ENCODE data around the gene AKAP13.

The AKAP13 gene

DNA sequence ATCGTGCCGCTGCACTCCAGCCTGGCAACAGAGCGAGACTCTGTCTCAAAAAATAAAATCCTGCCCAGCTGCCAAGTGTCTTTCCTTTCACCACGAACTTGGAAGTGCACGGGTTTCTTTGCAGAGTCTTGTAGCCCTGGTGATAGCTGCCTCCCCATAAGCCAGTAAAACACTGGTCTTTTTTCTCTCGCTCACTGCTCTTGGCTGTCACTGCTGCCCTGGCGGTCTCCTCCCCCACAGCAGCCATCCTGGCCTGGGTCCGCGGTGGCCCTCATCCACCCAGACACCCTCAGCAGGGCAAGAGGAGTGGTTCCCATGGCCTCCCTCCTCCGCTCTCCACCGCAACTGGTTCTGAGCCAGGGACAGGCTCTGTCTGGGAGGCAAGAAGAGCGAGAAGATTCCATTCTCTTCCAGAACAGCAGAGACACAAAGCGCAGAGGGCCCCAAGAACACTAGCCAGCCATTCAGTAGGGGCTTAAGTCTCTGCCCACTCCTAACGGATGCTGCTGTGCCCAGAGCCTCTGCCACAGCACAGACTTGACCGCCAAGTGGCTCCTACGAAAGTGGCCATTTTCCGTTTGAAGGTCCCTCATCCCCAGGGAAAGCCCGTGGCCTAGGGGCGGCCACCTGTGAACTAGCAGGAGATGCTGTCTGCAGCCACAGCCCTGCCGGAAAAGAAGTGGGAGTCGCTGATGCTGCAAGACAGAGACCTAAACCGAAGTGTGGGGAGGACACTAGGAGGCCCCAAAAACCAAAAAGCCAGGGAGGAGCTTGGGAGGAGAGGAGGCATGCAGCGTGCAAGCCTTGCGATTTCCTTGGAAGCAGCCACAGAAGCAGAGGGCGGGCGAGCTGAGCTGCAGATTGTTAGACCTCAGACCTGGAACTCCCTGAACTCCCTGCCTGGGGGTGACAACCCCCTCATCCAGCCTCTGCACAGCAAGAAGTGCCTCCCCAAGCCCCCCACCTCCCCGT, 370.2 kb downstream of the AKAP13 start:
- TF ChIP-seq TCF12 (IDR thresholded peaks at IDR 0.05; ENCODE audit: low read depth) = no peak

DNA sequence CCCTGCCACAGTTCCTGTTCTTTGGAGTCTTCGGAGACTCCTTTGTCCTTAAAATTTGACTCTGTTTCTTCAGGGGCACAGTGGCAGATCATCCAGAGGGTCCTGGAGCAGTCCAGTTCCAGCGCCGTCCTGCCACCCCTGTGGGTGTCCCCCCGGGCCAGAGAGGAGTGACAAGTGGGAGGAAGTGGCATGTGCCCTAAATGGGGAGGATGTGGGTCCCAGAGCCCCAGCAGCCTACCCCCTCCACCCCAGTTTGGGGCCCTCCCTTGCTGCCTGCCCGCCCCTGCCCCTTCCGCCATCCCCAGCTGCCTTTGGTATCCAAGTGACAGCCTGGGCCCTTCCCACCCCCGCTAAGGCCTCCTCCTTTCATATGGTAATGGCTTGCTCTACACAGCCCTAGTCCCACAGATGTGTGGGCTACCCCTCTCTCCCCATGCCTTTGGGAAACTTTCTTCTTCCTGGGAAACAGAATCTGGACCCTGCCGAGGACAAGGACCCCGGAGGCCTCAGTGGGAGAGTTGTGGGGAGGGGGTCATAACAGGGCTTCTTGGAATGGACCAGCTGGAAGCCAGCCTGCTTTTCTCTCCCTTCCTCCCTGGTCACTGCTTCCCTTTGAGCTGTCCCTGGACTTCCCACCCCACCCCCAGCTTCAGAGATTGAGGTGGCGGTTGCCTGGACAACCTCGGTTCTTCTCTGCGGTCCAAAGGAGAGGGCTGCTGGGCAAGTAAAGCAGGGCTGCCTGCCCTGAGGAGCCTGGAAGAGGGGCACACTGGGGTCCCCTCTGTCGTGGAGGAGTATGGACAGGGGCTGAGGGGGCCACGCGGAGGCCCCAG, 371.1 kb downstream of the AKAP13 start:
- TF ChIP-seq, protein P1, sequence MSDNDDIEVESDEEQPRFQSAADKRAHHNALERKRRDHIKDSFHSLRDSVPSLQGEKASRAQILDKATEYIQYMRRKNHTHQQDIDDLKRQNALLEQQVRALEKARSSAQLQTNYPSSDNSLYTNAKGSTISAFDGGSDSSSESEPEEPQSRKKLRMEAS (IDR thresholded peaks at IDR 0.05) = no peak
- no peak for TF ChIP-seq EGR1 (IDR thresholded peaks at IDR 0.05)
- TF ChIP-seq FOXM1 (IDR thresholded peaks at IDR 0.05; ENCODE audit: borderline replicate concordance, low read depth) = no peak
- TF ChIP-seq ZBTB7A (IDR thresholded peaks at IDR 0.05; ENCODE audit: low read depth) = no peak

- no peak for TF ChIP-seq EGR1 (IDR thresholded peaks at IDR 0.05)
- no peak for TF ChIP-seq TEAD4 (IDR thresholded peaks at IDR 0.05)
Observed at GRCh38 chr15:85752124-85752475, 371.7 kb downstream of the AKAP13 start.

- TF ChIP-seq CREB1 (IDR thresholded peaks at IDR 0.05; ENCODE audit: low read depth) (no peak), RAD21 (IDR thresholded peaks at IDR 0.05; ENCODE audit: low read depth) (no peak), TCF12 (IDR thresholded peaks at IDR 0.05; ENCODE audit: low read depth) (0 out of 2 replicates have a peak, but pooled peaks have one; percentile 27), EP300 (IDR thresholded peaks at IDR 0.05; ENCODE audit: borderline replicate concordance) (no peak), NFIC (IDR thresholded peaks at IDR 0.05) (peak; percentile 81), FOXM1 (IDR thresholded peaks at IDR 0.05; ENCODE audit: borderline replicate concordance, low read depth) (no peak), TEAD4 (IDR thresholded peaks at IDR 0.05) (peak; percentile 92)
- TF ChIP-seq, protein P1 (IDR thresholded peaks at IDR 0.05) = 0 out of 2 replicates have a peak, but pooled peaks have one; percentile 17
- TF ChIP-seq, protein P2, sequence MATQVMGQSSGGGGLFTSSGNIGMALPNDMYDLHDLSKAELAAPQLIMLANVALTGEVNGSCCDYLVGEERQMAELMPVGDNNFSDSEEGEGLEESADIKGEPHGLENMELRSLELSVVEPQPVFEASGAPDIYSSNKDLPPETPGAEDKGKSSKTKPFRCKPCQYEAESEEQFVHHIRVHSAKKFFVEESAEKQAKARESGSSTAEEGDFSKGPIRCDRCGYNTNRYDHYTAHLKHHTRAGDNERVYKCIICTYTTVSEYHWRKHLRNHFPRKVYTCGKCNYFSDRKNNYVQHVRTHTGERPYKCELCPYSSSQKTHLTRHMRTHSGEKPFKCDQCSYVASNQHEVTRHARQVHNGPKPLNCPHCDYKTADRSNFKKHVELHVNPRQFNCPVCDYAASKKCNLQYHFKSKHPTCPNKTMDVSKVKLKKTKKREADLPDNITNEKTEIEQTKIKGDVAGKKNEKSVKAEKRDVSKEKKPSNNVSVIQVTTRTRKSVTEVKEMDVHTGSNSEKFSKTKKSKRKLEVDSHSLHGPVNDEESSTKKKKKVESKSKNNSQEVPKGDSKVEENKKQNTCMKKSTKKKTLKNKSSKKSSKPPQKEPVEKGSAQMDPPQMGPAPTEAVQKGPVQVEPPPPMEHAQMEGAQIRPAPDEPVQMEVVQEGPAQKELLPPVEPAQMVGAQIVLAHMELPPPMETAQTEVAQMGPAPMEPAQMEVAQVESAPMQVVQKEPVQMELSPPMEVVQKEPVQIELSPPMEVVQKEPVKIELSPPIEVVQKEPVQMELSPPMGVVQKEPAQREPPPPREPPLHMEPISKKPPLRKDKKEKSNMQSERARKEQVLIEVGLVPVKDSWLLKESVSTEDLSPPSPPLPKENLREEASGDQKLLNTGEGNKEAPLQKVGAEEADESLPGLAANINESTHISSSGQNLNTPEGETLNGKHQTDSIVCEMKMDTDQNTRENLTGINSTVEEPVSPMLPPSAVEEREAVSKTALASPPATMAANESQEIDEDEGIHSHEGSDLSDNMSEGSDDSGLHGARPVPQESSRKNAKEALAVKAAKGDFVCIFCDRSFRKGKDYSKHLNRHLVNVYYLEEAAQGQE (IDR thresholded peaks at IDR 0.05; ENCODE audit: low read depth) = no peak
Observed at GRCh38 chr15:85752491-85752961, 372.1 kb downstream of the AKAP13 start.

DNA sequence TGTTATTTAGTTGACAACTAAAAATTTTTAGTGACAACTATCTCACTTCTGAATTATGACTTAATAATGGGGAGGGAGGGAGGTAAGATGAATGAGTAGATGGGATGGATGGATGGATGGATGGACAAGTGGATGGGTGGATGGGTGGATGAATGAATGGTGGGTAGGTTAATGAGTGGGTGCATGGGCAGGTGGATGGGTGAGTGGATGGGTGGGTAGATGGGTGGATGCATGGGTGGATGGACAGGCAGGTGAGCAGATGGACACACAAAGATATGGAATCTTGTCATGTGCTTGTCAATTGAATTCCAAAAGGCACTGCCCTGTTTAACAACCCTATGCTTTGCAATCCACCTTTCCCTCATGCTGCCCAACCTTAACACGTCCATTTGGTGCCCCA, 372.9 kb downstream of the AKAP13 start:
- no peak for TF ChIP-seq YY1 (IDR thresholded peaks at IDR 0.05; ENCODE audit: low read depth)
- TF ChIP-seq TAF1 (IDR thresholded peaks at IDR 0.05; ENCODE audit: low read depth) = no peak
- TF ChIP-seq, protein P2 (IDR thresholded peaks at IDR 0.05; ENCODE audit: low read depth) = no peak
- TF ChIP-seq CREB1 (IDR thresholded peaks at IDR 0.05; ENCODE audit: low read depth) = no peak
- TF ChIP-seq EGR1 (IDR thresholded peaks at IDR 0.05) = no peak
- no peak for TF ChIP-seq RAD21 (IDR thresholded peaks at IDR 0.05; ENCODE audit: low read depth)
- TF ChIP-seq, protein P1 (IDR thresholded peaks at IDR 0.05) = no peak
- no peak for TF ChIP-seq TCF12 (IDR thresholded peaks at IDR 0.05; ENCODE audit: low read depth)
- TF ChIP-seq FOXM1 (IDR thresholded peaks at IDR 0.05; ENCODE audit: borderline replicate concordance, low read depth) = no peak
- TF ChIP-seq, protein P3, sequence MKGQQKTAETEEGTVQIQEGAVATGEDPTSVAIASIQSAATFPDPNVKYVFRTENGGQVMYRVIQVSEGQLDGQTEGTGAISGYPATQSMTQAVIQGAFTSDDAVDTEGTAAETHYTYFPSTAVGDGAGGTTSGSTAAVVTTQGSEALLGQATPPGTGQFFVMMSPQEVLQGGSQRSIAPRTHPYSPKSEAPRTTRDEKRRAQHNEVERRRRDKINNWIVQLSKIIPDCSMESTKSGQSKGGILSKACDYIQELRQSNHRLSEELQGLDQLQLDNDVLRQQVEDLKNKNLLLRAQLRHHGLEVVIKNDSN (IDR thresholded peaks at IDR 0.05) = no peak
- TF ChIP-seq NFIC (IDR thresholded peaks at IDR 0.05) = no peak
- TF ChIP-seq ZBTB7A (IDR thresholded peaks at IDR 0.05; ENCODE audit: low read depth) = no peak
- TF ChIP-seq CEBPB (IDR thresholded peaks at IDR 0.05) = no peak
- no peak for TF ChIP-seq TEAD4 (IDR thresholded peaks at IDR 0.05)
- TF ChIP-seq EP300 (IDR thresholded peaks at IDR 0.05; ENCODE audit: borderline replicate concordance) = no peak
